Ishikawa (cell line): ENCODE data around the gene FARS2.

ENCODE experiments used
- CREB1 ChIP-seq: IDR thresholded peaks from 2 replicates; pipeline ENCODE4 v1.6.1; 2012; ENCODE audit warnings: low read depth
- EGR1 ChIP-seq: IDR thresholded peaks from 2 replicates; pipeline ENCODE4 v1.6.1; 2012
- EP300 ChIP-seq: IDR thresholded peaks from 2 replicates; pipeline ENCODE4 v1.6.1; 2012; ENCODE audit warnings: borderline replicate concordance
- FOXM1 ChIP-seq: IDR thresholded peaks from 2 replicates; pipeline ENCODE4 v1.6.1; 2012; ENCODE audit warnings: low read depth, borderline replicate concordance
- MAX ChIP-seq: IDR thresholded peaks from 2 replicates; pipeline ENCODE4 v1.6.1; 2012
- NFIC ChIP-seq: IDR thresholded peaks from 2 replicates; pipeline ENCODE4 v1.6.1; 2012
- RAD21 ChIP-seq: IDR thresholded peaks from 2 replicates; pipeline ENCODE4 v1.6.1; 2012; ENCODE audit warnings: low read depth
- TAF1 ChIP-seq: IDR thresholded peaks from 2 replicates; pipeline ENCODE4 v1.6.1; 2012; ENCODE audit warnings: low read depth, mild to moderate bottlenecking
- TF ChIP-seq, protein P1 (sequence below): IDR thresholded peaks from 2 replicates; pipeline ENCODE4 v1.6.1; 2012; ENCODE audit warnings: low read depth, mild to moderate bottlenecking

- TF ChIP-seq FOXM1, result no peak
- TF ChIP-seq, protein P1, sequence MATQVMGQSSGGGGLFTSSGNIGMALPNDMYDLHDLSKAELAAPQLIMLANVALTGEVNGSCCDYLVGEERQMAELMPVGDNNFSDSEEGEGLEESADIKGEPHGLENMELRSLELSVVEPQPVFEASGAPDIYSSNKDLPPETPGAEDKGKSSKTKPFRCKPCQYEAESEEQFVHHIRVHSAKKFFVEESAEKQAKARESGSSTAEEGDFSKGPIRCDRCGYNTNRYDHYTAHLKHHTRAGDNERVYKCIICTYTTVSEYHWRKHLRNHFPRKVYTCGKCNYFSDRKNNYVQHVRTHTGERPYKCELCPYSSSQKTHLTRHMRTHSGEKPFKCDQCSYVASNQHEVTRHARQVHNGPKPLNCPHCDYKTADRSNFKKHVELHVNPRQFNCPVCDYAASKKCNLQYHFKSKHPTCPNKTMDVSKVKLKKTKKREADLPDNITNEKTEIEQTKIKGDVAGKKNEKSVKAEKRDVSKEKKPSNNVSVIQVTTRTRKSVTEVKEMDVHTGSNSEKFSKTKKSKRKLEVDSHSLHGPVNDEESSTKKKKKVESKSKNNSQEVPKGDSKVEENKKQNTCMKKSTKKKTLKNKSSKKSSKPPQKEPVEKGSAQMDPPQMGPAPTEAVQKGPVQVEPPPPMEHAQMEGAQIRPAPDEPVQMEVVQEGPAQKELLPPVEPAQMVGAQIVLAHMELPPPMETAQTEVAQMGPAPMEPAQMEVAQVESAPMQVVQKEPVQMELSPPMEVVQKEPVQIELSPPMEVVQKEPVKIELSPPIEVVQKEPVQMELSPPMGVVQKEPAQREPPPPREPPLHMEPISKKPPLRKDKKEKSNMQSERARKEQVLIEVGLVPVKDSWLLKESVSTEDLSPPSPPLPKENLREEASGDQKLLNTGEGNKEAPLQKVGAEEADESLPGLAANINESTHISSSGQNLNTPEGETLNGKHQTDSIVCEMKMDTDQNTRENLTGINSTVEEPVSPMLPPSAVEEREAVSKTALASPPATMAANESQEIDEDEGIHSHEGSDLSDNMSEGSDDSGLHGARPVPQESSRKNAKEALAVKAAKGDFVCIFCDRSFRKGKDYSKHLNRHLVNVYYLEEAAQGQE, result no peak
- no peak for TF ChIP-seq TAF1
- no peak for TF ChIP-seq RAD21
- no peak for TF ChIP-seq EGR1
- TF ChIP-seq EP300, result no peak
- no peak for TF ChIP-seq CREB1
- TF ChIP-seq MAX, result no peak
- no peak for TF ChIP-seq NFIC
These were observed 1.9 kb upstream of the FARS2 start for GRCh38 chr6:5259428-5259827.
